H9 (cell line): ENCODE data around the gene YEATS2. TPM values are rescaled to one million over a fixed set of nuclear protein-coding genes. Genes with fewer than 3 reads are reported as not detected.

Source experiments
- DNase-seq: peaks from one replicate; pipeline ENCODE4 v3.0.0-alpha.2; 2017
- H2AFZ ChIP-seq: one replicate; pipeline ENCODE4 v1.6.1; 2013; ENCODE audit warnings: mild to moderate bottlenecking, low read length, control low read depth, moderate library complexity
- H2AK5ac ChIP-seq: 2 replicates; pipeline ENCODE4 v1.6.1; 2013; ENCODE audit warnings: low read length, control low read depth, mixed read lengths; ENCODE audit not compliant: insufficient read length
- H2BK120ac ChIP-seq: one replicate; pipeline ENCODE4 v1.6.1; 2013; ENCODE audit warnings: low read depth, mild to moderate bottlenecking, low read length, control low read depth, inconsistent platforms; ENCODE audit not compliant: poor library complexity, severe bottlenecking
- H2BK12ac ChIP-seq: 2 replicates; pipeline ENCODE4 v1.6.1; 2013; ENCODE audit warnings: low read length, control low read depth, mixed read lengths, low read depth; ENCODE audit not compliant: insufficient read length
- H2BK15ac ChIP-seq: 2 replicates; pipeline ENCODE4 v1.6.1; 2013; ENCODE audit warnings: low read depth, low read length, control low read depth
- H2BK20ac ChIP-seq: one replicate; pipeline ENCODE4 v1.6.1; 2013; ENCODE audit warnings: low read depth, mild to moderate bottlenecking, low read length, control low read depth, inconsistent platforms; ENCODE audit not compliant: poor library complexity, severe bottlenecking
- H2BK5ac ChIP-seq: 2 replicates; pipeline ENCODE4 v1.6.1; 2013; ENCODE audit warnings: low read length, control low read depth, mixed read lengths; ENCODE audit not compliant: insufficient read length
- H3K14ac ChIP-seq: 2 replicates; pipeline ENCODE4 v1.6.1; 2013; ENCODE audit warnings: low read length, control low read depth; ENCODE audit not compliant: insufficient read depth
- H3K18ac ChIP-seq: 2 replicates; pipeline ENCODE4 v1.6.1; 2013; ENCODE audit warnings: low read depth, mild to moderate bottlenecking, mixed read lengths, low read length, control low read depth; ENCODE audit not compliant: insufficient read length
- H3K23ac ChIP-seq: 2 replicates; pipeline ENCODE4 v1.6.1; 2013; ENCODE audit warnings: low read length, control low read depth, mixed read lengths, low read depth; ENCODE audit not compliant: insufficient read length
- H3K23me2 ChIP-seq: 2 replicates; pipeline ENCODE4 v1.6.1; 2013; ENCODE audit warnings: low read depth, mild to moderate bottlenecking, mixed read lengths, low read length, control low read depth; ENCODE audit not compliant: insufficient read length, poor library complexity, severe bottlenecking
- H3K27ac ChIP-seq: 2 replicates; pipeline ENCODE4 v1.5.1; 2013; ENCODE audit warnings: low read length, control low read depth, mixed read lengths, low read depth; ENCODE audit not compliant: insufficient read length
- H3K27me3 ChIP-seq: 2 replicates; pipeline ENCODE4 v1.6.1; 2013; ENCODE audit warnings: low read length, control low read depth, inconsistent platforms; ENCODE audit not compliant: insufficient read depth
- H3K4ac ChIP-seq: 2 replicates; pipeline ENCODE4 v1.6.1; 2013; ENCODE audit warnings: low read depth, mild to moderate bottlenecking, control low read depth, inconsistent platforms, low read length, moderate library complexity
- H3K4me1 ChIP-seq: 2 replicates; pipeline ENCODE4 v1.6.1; 2013; ENCODE audit warnings: low read length, control low read depth, inconsistent platforms; ENCODE audit not compliant: insufficient read depth
- H3K4me2 ChIP-seq: 2 replicates; pipeline ENCODE4 v1.6.1; 2013; ENCODE audit warnings: low read length, control low read depth, mixed read lengths; ENCODE audit not compliant: insufficient read length, insufficient read depth
- H3K56ac ChIP-seq: 2 replicates; pipeline ENCODE4 v1.6.1; 2013; ENCODE audit warnings: low read depth, mild to moderate bottlenecking, mixed read lengths, low read length, control low read depth; ENCODE audit not compliant: insufficient read length
- H3K79me1 ChIP-seq: 2 replicates; pipeline ENCODE4 v1.6.1; 2013; ENCODE audit warnings: low read depth, mild to moderate bottlenecking, moderate library complexity, low read length, control low read depth, inconsistent platforms; ENCODE audit not compliant: insufficient read depth, poor library complexity, severe bottlenecking
- H3K79me2 ChIP-seq: 2 replicates; pipeline ENCODE4 v1.6.1; 2013; ENCODE audit warnings: low read length, control low read depth, inconsistent platforms; ENCODE audit not compliant: insufficient read depth
- H3K9ac ChIP-seq: 2 replicates; pipeline ENCODE4 v1.6.1; 2013; ENCODE audit warnings: low read length, control low read depth, mixed read lengths; ENCODE audit not compliant: insufficient read length; ENCODE audit errors: extremely low read depth
- H3K9me3 ChIP-seq: one replicate; pipeline ENCODE4 v1.6.1; 2013; ENCODE audit warnings: low read depth, low read length, inconsistent platforms; ENCODE audit not compliant: control insufficient read depth
- H3T11ph ChIP-seq: one replicate; pipeline ENCODE4 v1.6.1; 2013; ENCODE audit warnings: mild to moderate bottlenecking, low read length, control low read depth, inconsistent platforms
- H4K20me1 ChIP-seq: one replicate; pipeline ENCODE4 v1.6.1; 2013; ENCODE audit not compliant: control insufficient read depth, insufficient read length, insufficient read depth
- H4K5ac ChIP-seq: 2 replicates; pipeline ENCODE4 v1.6.1; 2013; ENCODE audit warnings: low read depth, mild to moderate bottlenecking, mixed read lengths, low read length, control low read depth; ENCODE audit not compliant: insufficient read length
- H4K8ac ChIP-seq: replicated peaks from 2 replicates; pipeline ENCODE4 v1.6.1; 2013; ENCODE audit warnings: low read length, control low read depth, mixed read lengths, low read depth; ENCODE audit not compliant: insufficient read length
- H4K91ac ChIP-seq: 2 replicates; pipeline ENCODE4 v1.6.1; 2013; ENCODE audit warnings: low read depth, mild to moderate bottlenecking, moderate library complexity, mixed read lengths, low read length, control low read depth; ENCODE audit not compliant: insufficient read length
- H3K27ac Mint-ChIP-seq, 3 experiments: 2 replicates in 2 of 3; 3 replicates in 1 of 3; pipeline ENCODE4 v1.8.0; 2020 to 2021; ENCODE audit warnings: mixed read lengths in 3 of 3, mild to moderate bottlenecking in 1 of 3, moderate library complexity in 1 of 3
- H3K27me3 Mint-ChIP-seq: 2 replicates; pipeline ENCODE4 v1.8.0; 2021; ENCODE audit warnings: low read depth, mild to moderate bottlenecking, moderate library complexity, mixed read lengths
- H3K36me3 Mint-ChIP-seq, 3 experiments: 2 replicates in 2 of 3; 3 replicates in 1 of 3; pipeline ENCODE4 v1.8.0; 2020 to 2021; ENCODE audit warnings: low read depth in 3 of 3, mixed read lengths in 3 of 3; ENCODE audit not compliant: insufficient read depth in 1 of 3
- H3K4me1 Mint-ChIP-seq, 2 experiments: 2 replicates each; pipeline ENCODE4 v1.8.0; 2020; ENCODE audit warnings: mixed read lengths in 2 of 2
- H3K4me3 Mint-ChIP-seq, 2 experiments: 2 replicates in 1 of 2; 3 replicates in 1 of 2; pipeline ENCODE4 v1.8.0; 2020 to 2021; ENCODE audit warnings: mild to moderate bottlenecking in 2 of 2, mixed read lengths in 2 of 2, moderate library complexity in 1 of 2
- H3K9me3 Mint-ChIP-seq, 2 experiments: 2 replicates in 1 of 2; 3 replicates in 1 of 2; pipeline ENCODE4 v1.8.0; 2020; ENCODE audit warnings: mild to moderate bottlenecking in 2 of 2, mixed read lengths in 2 of 2, moderate library complexity in 1 of 2
- WGBS: extraction: QIAGEN DNeasy Blood & Tissue Kit; methylation state at CpG from one replicate; pipeline ENCODE4 v1.1.7; 2013; ENCODE audit warnings: missing lambda C conversion rate, low lambda C conversion rate, mixed read lengths; ENCODE audit not compliant: insufficient read length; ENCODE audit errors: extremely low coverage; 5-methylcytosine and 5-hydroxymethylcytosine counted together
- total RNA-seq: library from RNA; stranded (reverse); gene quantifications from 2 replicates; pipeline ENCODE4 v1.2.1, GENCODE V29; 2021
- TF ChIP-seq, protein P1 (sequence below): fragments of 200-600 bp; sonication (generic); conservative IDR thresholded peaks from 3 replicates; pipeline ENCODE4 v1.8.0; 2021; ENCODE audit warnings: antibody characterized with exemption, mild to moderate bottlenecking

Gene YEATS2
- total RNA-seq, 1 experiment from 2014 or later, result 40.3 TPM

GRCh38 chr3:183825456-183826161, 128.0 kb downstream of the YEATS2 start, which contains the start of gene MAP6D1:
Gene MAP6D1, minus strand, starts transcription at chr3:183825577. Its CDS starts 30 bp downstream, at chr3:183825547.
- Histone ChIP-seq H3K23ac (no peak within 1 kb of the TSS), H2BK5ac (no peak within 1 kb of the TSS), H3K79me2 (no peaks in the 10 kb centered on the region), H4K8ac (no peak within 1 kb of the TSS), H2AK5ac (no peak within 1 kb of the TSS), H3K4me2 (peak within 1 kb of the TSS; percentile 46), H3T11ph (no peak within 1 kb of the TSS), H3K4me1 (no peaks in the 10 kb centered on the region; the same call in 1 of the 2 replicates), H3K14ac (no peak within 1 kb of the TSS; the same call in 1 of the 2 replicates), H2BK15ac (no peak within 1 kb of the TSS), H3K79me1 (no peaks in the 10 kb centered on the region), H3K27me3 (no peaks in the 10 kb centered on the region), H4K20me1 (no peaks in the 10 kb centered on the region), H4K91ac (no peak within 1 kb of the TSS), H3K18ac (no peak within 1 kb of the TSS), H4K5ac (no peak within 1 kb of the TSS), H2BK12ac (no peak within 1 kb of the TSS), H3K23me2 (peaks cover 6% of the 10 kb centered on the region), H3K27ac (no peak within 1 kb of the TSS), H3K56ac (no peak within 1 kb of the TSS), H2BK20ac (no peak within 1 kb of the TSS), H3K9ac (no peak within 1 kb of the TSS), H2BK120ac (no peak within 1 kb of the TSS), H3K9me3 (no peaks in the 10 kb centered on the region), H3K4ac (no peak within 1 kb of the TSS), H2AFZ (no peak within 1 kb of the TSS)
- no CpG with 5 or more reads among the region's 69 CpGs for WGBS
- Mint-ChIP-seq H3K27ac (peak within 1 kb of the TSS in 2 of 3 experiments; percentile 45 to 73; a peak in 2 of 7 replicates), H3K4me3 (peak within 1 kb of the TSS; percentile 70 to 84), H3K27me3 (peaks cover 9% of the 10 kb centered on the region), H3K4me1 (peaks cover 22 to 24% of the 10 kb centered on the region in 2 experiments), H3K36me3 (peaks cover 0 to 25% (median 13%) of the 10 kb centered on the region in 3 experiments), H3K9me3 (no peaks in the 10 kb centered on the region)
- DNase-seq, result peak; percentile 82
- TF ChIP-seq, protein P1, sequence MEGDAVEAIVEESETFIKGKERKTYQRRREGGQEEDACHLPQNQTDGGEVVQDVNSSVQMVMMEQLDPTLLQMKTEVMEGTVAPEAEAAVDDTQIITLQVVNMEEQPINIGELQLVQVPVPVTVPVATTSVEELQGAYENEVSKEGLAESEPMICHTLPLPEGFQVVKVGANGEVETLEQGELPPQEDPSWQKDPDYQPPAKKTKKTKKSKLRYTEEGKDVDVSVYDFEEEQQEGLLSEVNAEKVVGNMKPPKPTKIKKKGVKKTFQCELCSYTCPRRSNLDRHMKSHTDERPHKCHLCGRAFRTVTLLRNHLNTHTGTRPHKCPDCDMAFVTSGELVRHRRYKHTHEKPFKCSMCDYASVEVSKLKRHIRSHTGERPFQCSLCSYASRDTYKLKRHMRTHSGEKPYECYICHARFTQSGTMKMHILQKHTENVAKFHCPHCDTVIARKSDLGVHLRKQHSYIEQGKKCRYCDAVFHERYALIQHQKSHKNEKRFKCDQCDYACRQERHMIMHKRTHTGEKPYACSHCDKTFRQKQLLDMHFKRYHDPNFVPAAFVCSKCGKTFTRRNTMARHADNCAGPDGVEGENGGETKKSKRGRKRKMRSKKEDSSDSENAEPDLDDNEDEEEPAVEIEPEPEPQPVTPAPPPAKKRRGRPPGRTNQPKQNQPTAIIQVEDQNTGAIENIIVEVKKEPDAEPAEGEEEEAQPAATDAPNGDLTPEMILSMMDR, result peak; percentile 63; the same call in 2 of the 3 replicates
